H1 (cell line): ENCODE results near the gene PRKD3. TPM values are rescaled to one million over a fixed set of nuclear protein-coding genes. Genes with fewer than 3 reads are reported as not detected.

Experiments
- CTCF ChIA-PET: fragments of 300-600 bp; sonication (Branson Sonifier 250); formaldehyde crosslinking; loops from one replicate; lab custom pipeline; 2021; ENCODE audit not compliant: partially characterized antibody; lab: Charles Lee
- POLR2A ChIA-PET: fragments of 300-600 bp; sonication (Branson Sonifier 250); formaldehyde crosslinking; loops from one replicate; lab custom pipeline; 2021; ENCODE audit warnings: inconsistent platforms; ENCODE audit not compliant: partially characterized antibody; lab: Charles Lee
- DNase-seq, 2 experiments: peaks; one replicate each; pipeline versions ENCODE4 v3.0.0 to v3.0.0-alpha.2; 2010 to 2022; ENCODE audit warnings: low spot score in 2 of 2, low read depth in 1 of 2, mixed read lengths in 1 of 2
- FAIRE-seq: peaks from 2 replicates; lab custom pipeline; 2011; peaks lifted over from hg19 to GRCh38; lab: Jason Lieb, UNC
- H2AFZ ChIP-seq: 2 replicates; pipeline ENCODE4 v1.8.1; 2012; ENCODE audit warnings: low read length, inconsistent platforms
- H2AK5ac ChIP-seq: 2 replicates; pipeline ENCODE4 v1.6.1; 2013; ENCODE audit warnings: low read depth, low read length
- H2BK120ac ChIP-seq: replicated peaks from 2 replicates; pipeline ENCODE3; 2013; ENCODE audit warnings: low read depth, low read length, inconsistent platforms
- H2BK12ac ChIP-seq: 2 replicates; pipeline ENCODE4 v1.6.1; 2013; ENCODE audit warnings: low read depth, low read length
- H2BK15ac ChIP-seq: 2 replicates; pipeline ENCODE4 v1.6.1; 2013; ENCODE audit warnings: low read length
- H2BK20ac ChIP-seq: 2 replicates; pipeline ENCODE4 v1.6.1; 2013; ENCODE audit warnings: low read length
- H2BK5ac ChIP-seq: 2 replicates; pipeline ENCODE4 v1.6.1; 2013; ENCODE audit warnings: low read depth, low read length
- H3K14ac ChIP-seq: 2 replicates; pipeline ENCODE4 v1.6.1; 2013; ENCODE audit warnings: inconsistent platforms; ENCODE audit not compliant: insufficient read length
- H3K18ac ChIP-seq: 2 replicates; pipeline ENCODE4 v1.6.1; 2013; ENCODE audit warnings: low read length; ENCODE audit errors: extremely low read depth
- H3K23ac ChIP-seq: 2 replicates; pipeline ENCODE4 v1.6.1; 2013; ENCODE audit warnings: inconsistent platforms; ENCODE audit not compliant: insufficient read length
- H3K23me2 ChIP-seq: 2 replicates; pipeline ENCODE4 v1.6.1; 2013; ENCODE audit warnings: low read depth, low read length
- H3K27ac ChIP-seq: 2 replicates; pipeline ENCODE4 v1.6.1; 2011; ENCODE audit warnings: low read depth, low read length, inconsistent platforms
- H3K27me3 ChIP-seq, 4 experiments: replicated peaks in 1 of 4; 1 replicate in 1 of 4; 2 replicates in 3 of 4; pipeline versions ENCODE4 v1.6.1 to v1.8.1; 2011 to 2013; ENCODE audit warnings: low read length in 3 of 4, mild to moderate bottlenecking in 3 of 4, inconsistent platforms in 2 of 4, mixed read lengths in 2 of 4, moderate library complexity in 1 of 4; ENCODE audit not compliant: control insufficient read depth in 3 of 4, insufficient read depth in 3 of 4; ENCODE audit errors: extremely low read depth in 1 of 4
- H3K36me3 ChIP-seq, 4 experiments: 2 replicates each; pipeline versions ENCODE4 v1.6.1 to v1.8.1; 2011 to 2013; ENCODE audit warnings: mild to moderate bottlenecking in 4 of 4, low read length in 3 of 4, moderate library complexity in 2 of 4, control low read depth in 1 of 4, inconsistent platforms in 1 of 4; ENCODE audit not compliant: insufficient read depth in 4 of 4, control insufficient read depth in 2 of 4
- H3K4ac ChIP-seq: replicated peaks from 2 replicates; pipeline ENCODE3; 2013; ENCODE audit warnings: low read length, low read depth, mixed read lengths, inconsistent platforms; ENCODE audit not compliant: insufficient read length
- H3K4me1 ChIP-seq, 4 experiments: replicated peaks in 1 of 4; 1 replicate in 1 of 4; 2 replicates in 3 of 4; pipeline versions ENCODE4 v1.6.1 to v1.8.1; 2011 to 2013; ENCODE audit warnings: low read length in 3 of 4, inconsistent platforms in 2 of 4, mixed read lengths in 1 of 4; ENCODE audit not compliant: insufficient read depth in 4 of 4, control insufficient read depth in 3 of 4
- H3K4me2 ChIP-seq, 2 experiments: 2 replicates each; pipeline versions ENCODE4 v1.6.1 to v1.8.1; 2011 to 2013; ENCODE audit warnings: low read depth in 2 of 2, low read length in 2 of 2, control low read depth in 1 of 2, inconsistent platforms in 1 of 2, mild to moderate bottlenecking in 1 of 2; ENCODE audit not compliant: insufficient read depth in 1 of 2
- H3K4me3 ChIP-seq, 4 experiments: fragments of 200-600, 300-600 bp in 1 of 4; sonication (generic), shearing (Covaris generic), sonication (Bioruptor Twin) in 1 of 4; 2 replicates each; pipeline versions ENCODE4 v1.5.1 to v1.8.1; 2011 to 2016; ENCODE audit warnings: low read length in 4 of 4, low read depth in 3 of 4, control low read depth in 2 of 4, inconsistent platforms in 2 of 4, mild to moderate bottlenecking in 2 of 4, mixed read lengths in 1 of 4, moderate library complexity in 1 of 4; ENCODE audit not compliant: insufficient read depth in 2 of 4; ENCODE audit errors: extremely low read depth in 1 of 4
- H3K56ac ChIP-seq: replicated peaks from 2 replicates; pipeline ENCODE3; 2013; ENCODE audit warnings: low read depth, mild to moderate bottlenecking, mixed read lengths, low read length, inconsistent platforms; ENCODE audit not compliant: insufficient read length
- H3K79me1 ChIP-seq: 2 replicates; pipeline ENCODE4 v1.6.1; 2013; ENCODE audit warnings: low read depth, low read length, control low read depth
- H3K79me2 ChIP-seq, 2 experiments: 2 replicates each; pipeline versions ENCODE4 v1.6.1 to v1.8.1; 2012 to 2013; ENCODE audit warnings: low read length in 2 of 2, mild to moderate bottlenecking in 2 of 2, inconsistent platforms in 1 of 2; ENCODE audit not compliant: insufficient read depth in 2 of 2, control insufficient read depth in 1 of 2
- H3K9ac ChIP-seq, 4 experiments: replicated peaks in 1 of 4; 1 replicate in 1 of 4; 2 replicates in 3 of 4; pipeline versions ENCODE4 v1.6.1 to v1.8.1; 2011 to 2013; ENCODE audit warnings: low read depth in 3 of 4, low read length in 3 of 4, control low read depth in 2 of 4, mild to moderate bottlenecking in 2 of 4, moderate library complexity in 2 of 4, inconsistent platforms in 1 of 4; ENCODE audit errors: extremely low read depth in 1 of 4
- H3K9me3 ChIP-seq, 2 experiments: 2 replicates each; pipeline versions ENCODE4 v1.6.1 to v1.8.1; 2012 to 2013; ENCODE audit warnings: mild to moderate bottlenecking in 2 of 2, moderate library complexity in 2 of 2, control low read depth in 1 of 2, inconsistent platforms in 1 of 2, low read depth in 1 of 2, low read length in 1 of 2, mixed read lengths in 1 of 2; ENCODE audit not compliant: insufficient read depth in 2 of 2
- H4K20me1 ChIP-seq, 2 experiments: replicated peaks in 1 of 2; 2 replicates each; pipeline versions ENCODE3 to v1.8.1; 2011 to 2013; ENCODE audit warnings: inconsistent platforms in 2 of 2, low read length in 2 of 2, mild to moderate bottlenecking in 1 of 2; ENCODE audit not compliant: insufficient read depth in 2 of 2, control insufficient read depth in 1 of 2
- H4K5ac ChIP-seq: 2 replicates; pipeline ENCODE4 v1.6.1; 2013; ENCODE audit warnings: low read length, low read depth, mixed read lengths, inconsistent platforms; ENCODE audit not compliant: insufficient read length
- H4K8ac ChIP-seq: 2 replicates; pipeline ENCODE4 v1.8.0; 2013; ENCODE audit warnings: mild to moderate bottlenecking, moderate library complexity, low read length, inconsistent platforms; ENCODE audit not compliant: insufficient read depth; ENCODE audit errors: extremely low read depth
- H4K91ac ChIP-seq: replicated peaks from 2 replicates; pipeline ENCODE3; 2013; ENCODE audit warnings: low read length, mixed read lengths, inconsistent platforms; ENCODE audit not compliant: insufficient read length
- HDAC6 ChIP-seq: IDR thresholded peaks from one replicate; pipeline ENCODE4 v1.7.1; 2012; ENCODE audit warnings: low read depth, mild to moderate bottlenecking, inconsistent platforms, low read length, moderate library complexity
- POLR2AphosphoS5 ChIP-seq: IDR thresholded peaks from 2 replicates; pipeline ENCODE4 v1.6.1; 2011; ENCODE audit warnings: low read depth, low read length
- SP2 ChIP-seq: IDR thresholded peaks from 2 replicates; pipeline ENCODE4 v1.6.1; 2012; ENCODE audit warnings: mild to moderate bottlenecking, low read length, inconsistent platforms
- WGBS, 2 experiments: shearing (Covaris generic) in 1 of 2; methylation state at CpG; one replicate each; pipeline versions ENCODE4 v1.1.6 to v1.1.7; 2013 to 2015; ENCODE audit warnings: low lambda C conversion rate in 2 of 2, mixed read lengths in 2 of 2, inconsistent platforms in 1 of 2, low coverage in 1 of 2, missing lambda C conversion rate in 1 of 2; ENCODE audit not compliant: insufficient replicate concordance in 2 of 2, insufficient coverage in 1 of 2, insufficient read length in 1 of 2; ENCODE audit errors: extremely low coverage in 1 of 2, missing lambda C conversion rate in 1 of 2; 5-methylcytosine and 5-hydroxymethylcytosine counted together
- polyA plus RNA-seq, 7 experiments: library from polyadenylated mRNA; depleted of rRNA in 3 of 7; stranded (reverse) in 5 of 7; unstranded in 2 of 7; fragments of >200 nt in 5 of 7; fragments of 200-250 nt in 2 of 7; gene quantifications; 1 replicate in 5 of 7; 2 replicates in 1 of 7; 4 replicates in 1 of 7; pipeline versions ENCODE4 v1.2.1 to v1.2.3, GENCODE V29; 2011 to 2013; ENCODE audit warnings: missing spikeins in 2 of 7, mixed read lengths in 2 of 7
- total RNA-seq: library from RNA; stranded (reverse); fragmentation: NEBNext Ultra II Directional; extraction: Animal tissue kit (Norgen Biotek cat#: 25700); gene quantifications from 2 replicates; pipeline ENCODE4 v1.2.1, GENCODE V29; 2021

PRKD3 gene
- total and polyA plus RNA-seq, 2 of the 8 experiments (the other 6 are each of a cell fraction or from before 2014, with no cell fraction given), result 12.0 to 63.3 TPM

- Histone ChIP-seq H3K79me1 (no peaks in the 10 kb centered on the region), H2BK12ac (no peak overlapping the region), H3K56ac (no peak overlapping the region), H2AK5ac (no peak overlapping the region), H4K20me1 (no peaks in the 10 kb centered on the region), H3K18ac (no peak overlapping the region), H2BK15ac (no peak overlapping the region), H3K4me1 (no peaks in the 10 kb centered on the region), H2AFZ (no peak overlapping the region), H3K23ac (no peak overlapping the region), H3K9me3 (no peaks in the 10 kb centered on the region), H3K4me2 (no peak overlapping the region), H3K9ac (no peak overlapping the region), H3K27me3 (no peaks in the 10 kb centered on the region), H2BK20ac (no peak overlapping the region), H3K4me3 (no peak overlapping the region), H2BK120ac (no peak overlapping the region), H4K91ac (no peak overlapping the region), H3K27ac (no peak overlapping the region), H3K23me2 (no peaks in the 10 kb centered on the region), H3K36me3 (no peaks in the 10 kb centered on the region), H4K5ac (no peak overlapping the region), H4K8ac (no peak overlapping the region), H3K14ac (no peak overlapping the region), H3K4ac (no peak overlapping the region), H3K79me2 (no peaks in the 10 kb centered on the region), H2BK5ac (no peak overlapping the region)
- DNase-seq (peak in 1 of 2 experiments; percentile 20), FAIRE-seq (no peak)
- no peak for TF ChIP-seq POLR2AphosphoS5
- no peak for TF ChIP-seq SP2
- TF ChIP-seq HDAC6, result no peak
- ChIA-PET POLR2A (no interaction called here), CTCF (interaction anchor here (1.2 to 2.0 kb wide), 3 partner anchors 10 to 28 kb away, joined by 3 to 11 read pairs (median 6); partner anchors contain the start of gene QPCT)
- 98% methylated on average over 2 of the region's 2 CpGs; no CpG with 5 or more reads in 1 of the 2 experiments for WGBS, 2 experiments
These were observed 43.4 kb upstream of the PRKD3 start for GRCh38 chr2:37367984-37368383.
